NCI-H748 (cell line): Measurements from ENCODE around the gene PACS2.

ENCODE experiments used
- DNase-seq: peaks from one replicate; lab custom pipeline; 2025; ENCODE audit not compliant: unreplicated experiment; lab: John Stamatoyannopoulos, UW

The PACS2 gene

GRCh38 chr14:105384041-105384557 lies 69.6 kb downstream of the PACS2 start:
- DNase-seq, result no peak

GRCh38 chr14:105384605-105385321 lies 70.2 kb downstream of the PACS2 start:
- DNase-seq, result no peak

GRCh38 chr14:105385322-105385637 lies 70.7 kb downstream of the PACS2 start:
- DNase-seq, result no peak

DNA sequence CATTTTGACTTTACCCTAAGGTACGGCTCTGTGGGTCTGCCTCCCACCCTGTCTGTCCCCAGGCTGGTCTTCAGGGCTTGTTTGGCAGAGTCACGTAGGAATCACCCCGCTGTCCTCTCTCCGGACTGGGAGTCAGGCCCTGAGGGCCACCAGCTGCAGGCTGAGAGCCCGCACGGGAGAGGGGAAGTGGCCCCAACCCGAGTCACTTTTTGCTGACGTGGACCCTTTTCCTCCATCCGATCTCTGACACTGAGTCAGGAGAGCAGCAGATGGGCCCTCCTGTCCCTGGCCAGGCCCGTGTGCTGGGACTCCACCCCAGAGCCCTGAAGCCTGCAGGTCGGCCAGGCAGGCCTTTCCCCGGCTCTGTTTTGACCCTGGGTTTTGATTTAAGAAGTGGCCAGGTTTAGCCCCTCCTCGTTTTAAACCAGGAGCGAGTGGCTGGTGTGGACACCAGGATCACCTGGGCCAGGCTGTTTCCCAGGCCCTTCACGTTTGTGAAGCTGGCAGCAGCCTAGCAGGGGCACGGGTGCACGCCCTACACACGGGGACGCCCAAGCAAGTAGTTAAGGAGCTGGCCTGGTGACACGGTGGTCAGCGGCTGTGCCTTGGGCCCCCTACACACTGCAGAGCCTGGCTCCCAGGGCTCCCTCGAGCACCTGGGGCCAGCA lies 71.3 kb downstream of the PACS2 start:
- DNase-seq, result no peak

- no peak for DNase-seq
Measured at GRCh38 chr14:105386581-105387529, 72.3 kb downstream of the PACS2 start.

DNA sequence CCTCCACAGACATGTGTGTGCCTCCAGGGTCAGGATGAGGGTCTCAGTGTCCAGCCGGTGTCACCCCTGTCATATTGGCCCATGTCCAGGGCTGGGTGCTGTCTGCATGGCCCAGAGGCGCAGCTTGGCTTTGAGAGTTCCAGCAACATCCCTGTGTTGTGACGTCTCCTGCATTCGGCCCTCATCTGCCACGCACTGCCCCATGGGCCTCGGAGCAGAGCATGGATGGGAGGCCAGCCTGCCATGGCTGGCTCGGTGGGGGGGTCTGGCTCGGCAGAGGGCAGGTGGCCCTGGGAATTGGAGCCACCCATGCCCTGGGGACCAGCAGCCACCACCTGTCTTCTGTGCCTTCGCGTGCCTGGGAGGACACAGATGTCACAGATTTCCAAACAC lies 73.0 kb downstream of the PACS2 start:
- no peak for DNase-seq

- no peak for DNase-seq
Measured at GRCh38 chr14:105388110-105388951, 73.8 kb downstream of the PACS2 start.

GRCh38 chr14:105388976-105389375 lies 74.4 kb downstream of the PACS2 start:
- no peak for DNase-seq

- no peak for DNase-seq
Measured at GRCh38 chr14:105389534-105389933, 75.0 kb downstream of the PACS2 start.

DNA sequence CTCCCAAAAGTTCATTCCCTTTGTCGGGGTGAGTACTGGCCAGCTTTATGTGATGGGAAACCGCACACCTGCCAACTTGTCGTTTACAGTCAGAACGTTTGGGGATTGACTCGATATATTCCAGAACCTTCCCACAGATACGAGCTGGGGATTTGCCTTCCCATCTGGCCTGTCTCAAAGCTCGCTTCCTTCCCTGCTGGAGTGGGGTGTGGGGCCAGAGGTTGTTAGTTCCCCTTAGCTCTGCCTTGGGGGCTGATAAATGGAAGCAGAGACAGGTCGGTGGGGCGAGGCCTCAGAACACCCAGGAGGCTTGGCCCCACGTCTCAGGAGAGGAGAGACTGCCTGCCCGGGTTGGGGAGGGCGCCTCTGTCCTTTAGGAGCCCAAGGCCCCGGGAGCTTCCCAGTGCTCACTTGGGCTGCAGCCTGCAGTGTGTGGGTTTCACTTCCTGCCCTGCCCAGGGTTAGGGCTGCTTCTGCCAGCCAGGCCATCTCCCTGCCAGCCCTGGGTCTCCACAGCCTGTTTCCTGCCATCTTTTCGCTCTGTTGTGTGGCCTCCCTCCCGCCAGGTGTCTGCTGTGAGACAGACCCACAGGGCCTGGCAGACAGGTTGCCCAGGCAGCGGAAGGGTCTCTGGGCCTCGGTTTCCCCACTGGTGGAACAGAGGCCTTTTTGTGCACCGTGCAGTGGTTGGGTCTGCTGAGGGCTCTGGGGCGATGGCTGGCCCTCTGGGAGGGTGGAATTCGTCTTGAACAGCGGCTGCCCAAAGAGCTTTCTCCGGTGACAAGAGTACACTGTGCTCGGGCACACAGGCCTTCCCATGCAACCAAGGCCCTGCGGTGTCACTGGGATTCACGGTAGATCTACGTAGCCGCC lies 75.7 kb downstream of the PACS2 start:
- DNase-seq, result no peak

GRCh38 chr14:105390849-105391500 lies 76.4 kb downstream of the PACS2 start:
- DNase-seq, result no peak

- no peak for DNase-seq
Measured at GRCh38 chr14:105391541-105391940, 77.0 kb downstream of the PACS2 start.

GRCh38 chr14:105392131-105393090 lies 77.9 kb downstream of the PACS2 start:
- DNase-seq, result no peak

- no peak for DNase-seq
Measured at GRCh38 chr14:105393151-105393550, 78.6 kb downstream of the PACS2 start.

DNA sequence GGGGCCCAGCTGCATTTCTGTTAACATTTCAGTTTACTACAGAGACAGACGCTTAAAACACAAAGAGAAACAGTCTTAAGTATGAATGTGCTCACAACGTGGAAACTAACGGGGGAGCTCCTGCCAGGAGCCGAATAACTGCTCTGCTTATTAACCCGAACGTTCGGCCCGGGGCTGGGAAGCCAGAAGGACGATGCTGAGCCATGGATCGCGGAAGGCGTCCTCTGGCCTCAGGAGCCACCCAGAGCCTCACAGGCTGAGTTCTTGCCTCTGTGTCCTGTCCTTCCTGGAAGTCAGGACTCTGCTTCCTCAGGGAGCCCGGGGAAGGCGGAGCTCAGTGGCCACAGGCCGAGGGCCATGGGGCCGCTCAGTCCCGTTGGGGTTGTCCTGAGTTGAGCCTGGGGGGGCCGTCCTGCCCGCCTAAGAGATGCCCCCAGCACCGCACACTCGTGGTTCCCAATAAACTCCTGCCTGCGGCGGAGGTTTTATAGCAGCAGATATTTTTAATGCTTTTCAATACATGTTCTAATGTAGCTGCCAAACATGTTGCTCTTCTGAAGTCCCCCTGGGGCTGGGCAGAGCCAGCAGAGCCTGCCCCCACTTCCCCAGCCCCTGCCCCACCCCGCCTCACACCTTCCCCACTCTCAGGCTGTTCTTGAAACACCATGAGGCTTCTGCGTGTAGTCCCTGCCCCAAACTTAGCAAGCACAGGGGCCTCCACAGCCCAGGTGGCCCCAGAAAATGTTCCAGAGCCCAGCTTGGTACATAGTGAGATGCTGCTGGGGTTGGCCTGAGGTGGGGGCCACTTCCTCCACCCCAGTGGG lies 80.4 kb downstream of the PACS2 start:
- DNase-seq, result no peak

- no peak for DNase-seq
Measured at GRCh38 chr14:105395538-105395854, 80.9 kb downstream of the PACS2 start.

GRCh38 chr14:105397350-105397931 lies 82.9 kb downstream of the PACS2 start:
- no peak for DNase-seq
